Left ventricle myocardium inferior (tissue), 1 donor: ENCODE measurements around the gene CIRBP. TPM values are rescaled to one million over a fixed set of nuclear protein-coding genes. Genes with fewer than 3 reads are reported as not detected.
"Not testable (repeated sequence)": the region's sequence is repeated elsewhere in the genome, so short reads cannot be mapped to it uniquely, and the experiment has no call there.

ENCODE experiments used
- DNase-seq: peaks from one replicate; pipeline ENCODE4 v3.0.0-alpha.2; 2020
- H3K27ac ChIP-seq: fragments of 200-600 bp; replicated peaks from 2 replicates; pipeline ENCODE4 v1.8.0; 2021
- H3K27me3 ChIP-seq: fragments of 200-600 bp; 2 replicates; pipeline ENCODE4 v1.8.0; 2021; ENCODE audit warnings: low read depth
- H3K36me3 ChIP-seq: fragments of 200-600 bp; 2 replicates; pipeline ENCODE4 v1.8.0; 2021
- H3K4me1 ChIP-seq: fragments of 200-600 bp; 2 replicates; pipeline ENCODE4 v1.8.0; 2021
- H3K4me3 ChIP-seq: fragments of 200-600 bp; 2 replicates; pipeline ENCODE4 v1.8.0; 2021; ENCODE audit warnings: mild to moderate bottlenecking, moderate library complexity
- H3K9me3 ChIP-seq: fragments of 200-600 bp; replicated peaks from 2 replicates; pipeline ENCODE4 v1.8.0; 2021
- intact Hi-C: fragments of 100-400 bp; cut with micrococcal nuclease; formaldehyde crosslinking; loops from one replicate; pipeline ENCODE4 v1.11.0; 2022
- total RNA-seq: library from RNA; stranded (reverse); fragmentation: NEBNext Ultra II Directional; extraction: Animal tissue kit (Norgen Biotek cat#: 25700); gene quantifications from one replicate; pipeline ENCODE4 v1.2.1, GENCODE V29; 2021
- TF ChIP-seq, protein P1 (sequence below): fragments of 200-600 bp; IDR thresholded peaks from 2 replicates; pipeline ENCODE4 v1.8.0; 2021; ENCODE audit warnings: antibody characterized with exemption, mild to moderate bottlenecking, borderline replicate concordance
- donor health status: DM: no; HTN: yes; CAD: no; lungs with severe emphysema.

The CIRBP gene
- total RNA-seq, 1 donor from 2014 or later, result 229 TPM

DNA sequence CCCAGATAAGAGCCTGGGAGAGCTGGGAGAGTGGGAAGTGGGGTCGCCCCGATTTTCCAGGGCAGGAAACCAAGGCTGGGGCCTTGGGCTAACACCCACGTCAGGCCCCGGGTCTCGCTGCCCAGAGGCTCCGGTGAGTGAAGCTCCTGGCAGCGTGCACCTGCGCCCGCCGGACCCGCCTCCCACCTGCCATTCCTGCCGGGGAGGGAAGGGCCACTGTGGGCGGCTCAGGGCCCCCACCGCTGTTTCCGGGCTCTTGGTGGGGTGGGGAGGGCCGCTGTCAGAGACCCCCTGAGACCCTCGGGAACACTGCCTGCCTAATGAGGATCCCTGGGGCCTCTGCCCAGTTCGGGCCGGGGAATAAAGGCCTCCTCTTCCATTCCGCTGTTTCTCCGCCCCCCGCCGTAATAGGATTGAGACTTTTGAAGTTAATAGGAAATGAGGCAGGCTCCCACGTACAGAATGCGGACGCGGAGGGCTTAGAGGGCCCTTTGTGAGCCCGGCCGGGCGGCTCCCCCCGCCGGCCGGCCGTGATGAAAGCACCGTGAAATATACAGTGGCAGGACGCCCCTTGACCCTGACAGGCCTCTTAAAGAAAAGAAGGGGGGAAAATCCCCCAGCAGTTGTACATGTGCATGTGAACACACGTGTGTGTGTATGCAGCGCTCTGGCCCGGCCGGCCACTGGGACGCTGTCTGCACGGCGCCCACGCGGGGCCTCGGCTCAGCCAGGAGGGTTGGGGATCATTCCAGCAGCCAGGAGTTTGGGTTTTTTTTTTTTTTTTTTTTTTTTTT is 49.7 kb downstream of the CIRBP start:
- no peaks in the 10 kb centered on the region for H3K36me3 ChIP-seq
- H3K27ac ChIP-seq, result no peak overlapping the region
- intact Hi-C loops, result no loop called here
- TF ChIP-seq, protein P1, sequence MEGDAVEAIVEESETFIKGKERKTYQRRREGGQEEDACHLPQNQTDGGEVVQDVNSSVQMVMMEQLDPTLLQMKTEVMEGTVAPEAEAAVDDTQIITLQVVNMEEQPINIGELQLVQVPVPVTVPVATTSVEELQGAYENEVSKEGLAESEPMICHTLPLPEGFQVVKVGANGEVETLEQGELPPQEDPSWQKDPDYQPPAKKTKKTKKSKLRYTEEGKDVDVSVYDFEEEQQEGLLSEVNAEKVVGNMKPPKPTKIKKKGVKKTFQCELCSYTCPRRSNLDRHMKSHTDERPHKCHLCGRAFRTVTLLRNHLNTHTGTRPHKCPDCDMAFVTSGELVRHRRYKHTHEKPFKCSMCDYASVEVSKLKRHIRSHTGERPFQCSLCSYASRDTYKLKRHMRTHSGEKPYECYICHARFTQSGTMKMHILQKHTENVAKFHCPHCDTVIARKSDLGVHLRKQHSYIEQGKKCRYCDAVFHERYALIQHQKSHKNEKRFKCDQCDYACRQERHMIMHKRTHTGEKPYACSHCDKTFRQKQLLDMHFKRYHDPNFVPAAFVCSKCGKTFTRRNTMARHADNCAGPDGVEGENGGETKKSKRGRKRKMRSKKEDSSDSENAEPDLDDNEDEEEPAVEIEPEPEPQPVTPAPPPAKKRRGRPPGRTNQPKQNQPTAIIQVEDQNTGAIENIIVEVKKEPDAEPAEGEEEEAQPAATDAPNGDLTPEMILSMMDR, result no peak
- H3K4me1 ChIP-seq, result peaks cover 10% of the 10 kb centered on the region
- H3K4me3 ChIP-seq, result no peak overlapping the region
- no peaks in the 10 kb centered on the region for H3K9me3 ChIP-seq
- H3K27me3 ChIP-seq, result peaks cover 98% of the 10 kb centered on the region
- no peak for DNase-seq

DNA sequence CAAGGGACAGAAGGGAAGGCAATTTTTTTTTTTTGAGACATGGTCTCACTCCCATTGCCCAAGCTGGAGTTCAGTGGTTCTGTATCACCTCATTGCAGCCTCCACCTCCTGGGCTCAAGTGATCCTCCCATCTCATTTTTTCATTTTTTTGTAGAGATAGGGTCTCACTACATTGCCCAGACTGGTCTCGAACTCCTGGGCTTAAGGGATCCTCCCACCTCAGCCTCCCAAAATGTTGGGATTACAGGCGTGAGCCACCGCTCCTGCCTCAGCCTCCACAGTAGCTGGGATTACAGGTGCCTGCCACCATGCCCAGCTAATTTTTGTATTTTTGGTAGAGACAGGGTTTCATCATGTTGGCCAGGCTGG is 51.1 kb downstream of the CIRBP start:
- H3K9me3 ChIP-seq, H3K36me3 ChIP-seq, H3K27ac ChIP-seq, H3K4me3 ChIP-seq, intact Hi-C loops, DNase-seq: not testable (repeated sequence)
- Histone ChIP-seq H3K4me1 (peaks cover 19% of the 10 kb centered on the region), H3K27me3 (peaks cover 98% of the 10 kb centered on the region)

DNA sequence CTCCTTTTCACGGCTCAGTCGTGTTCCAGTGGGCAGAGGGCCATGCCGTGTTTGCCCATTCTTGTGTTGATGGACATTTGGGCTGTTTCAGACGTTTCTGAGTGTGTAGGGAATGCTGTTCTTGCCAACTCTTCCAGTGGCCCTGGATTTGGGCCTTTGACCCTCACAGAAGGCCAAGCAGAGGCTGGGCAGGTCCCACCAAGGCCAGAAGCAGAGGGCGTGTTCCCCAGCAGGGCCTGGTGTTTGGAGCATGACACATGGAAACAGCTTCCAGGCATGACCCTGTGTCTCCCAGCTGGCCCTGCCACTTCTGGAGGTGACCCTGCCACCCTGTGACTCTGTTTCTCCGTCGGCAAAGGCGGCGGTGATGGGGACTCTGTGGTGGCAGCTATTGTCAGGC is 52.4 kb downstream of the CIRBP start:
- no peaks in the 10 kb centered on the region for H3K36me3 ChIP-seq
- no peak overlapping the region for H3K4me3 ChIP-seq
- H3K27ac ChIP-seq, result no peak overlapping the region
- TF ChIP-seq, protein P1, result no peak
- peaks cover 12% of the 10 kb centered on the region for H3K4me1 ChIP-seq
- H3K27me3 ChIP-seq, result peaks cover 94% of the 10 kb centered on the region
- no peak for DNase-seq
- no peaks in the 10 kb centered on the region for H3K9me3 ChIP-seq
- intact Hi-C loops, result no loop called here

DNA sequence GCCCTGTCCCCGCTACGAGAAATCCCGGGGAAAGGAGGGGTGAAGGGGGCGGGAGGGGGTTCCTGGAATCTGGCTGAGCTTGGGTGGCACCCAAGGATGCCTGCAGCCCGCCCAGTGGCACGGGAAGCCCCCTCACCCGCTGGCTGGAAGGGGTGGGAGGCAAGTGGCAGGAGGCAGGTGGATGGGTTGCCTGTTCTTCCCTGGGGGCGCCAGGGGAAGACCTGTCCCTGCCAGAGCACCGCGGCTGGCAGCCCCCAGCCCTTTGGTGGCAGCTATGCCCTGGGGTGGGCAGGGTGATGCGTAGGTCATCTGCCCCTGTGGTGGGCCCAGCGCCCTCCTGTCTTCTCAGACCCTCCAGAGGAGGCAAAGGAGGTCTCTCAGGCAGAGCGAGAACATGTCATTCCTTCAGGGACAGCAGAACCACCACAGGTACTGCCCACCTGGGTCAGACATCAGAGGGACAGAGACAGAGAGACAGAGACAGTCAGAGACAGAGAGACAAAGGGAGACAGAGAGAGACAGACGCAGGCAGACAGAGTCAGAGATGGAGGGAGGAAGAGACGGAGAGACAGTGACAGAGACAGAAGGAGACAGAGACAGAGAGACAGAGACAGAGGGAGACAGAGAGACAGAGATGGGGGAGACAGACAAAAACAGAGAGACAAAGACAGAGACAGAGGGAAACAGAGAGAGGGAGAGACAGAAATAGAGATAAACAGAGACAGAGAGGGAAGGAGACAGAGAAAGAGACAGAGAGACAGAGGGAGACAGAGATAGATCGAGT is 53.3 kb downstream of the CIRBP start:
- Histone ChIP-seq H3K27me3 (peaks cover 88% of the 10 kb centered on the region), H3K9me3 (no peaks in the 10 kb centered on the region), H3K36me3 (no peaks in the 10 kb centered on the region), H3K4me1 (peaks cover 12% of the 10 kb centered on the region), H3K4me3 (no peak overlapping the region), H3K27ac (no peak overlapping the region)
- DNase-seq, result no peak
- TF ChIP-seq, protein P1, result no peak
- intact Hi-C loops, result no loop called here

DNA sequence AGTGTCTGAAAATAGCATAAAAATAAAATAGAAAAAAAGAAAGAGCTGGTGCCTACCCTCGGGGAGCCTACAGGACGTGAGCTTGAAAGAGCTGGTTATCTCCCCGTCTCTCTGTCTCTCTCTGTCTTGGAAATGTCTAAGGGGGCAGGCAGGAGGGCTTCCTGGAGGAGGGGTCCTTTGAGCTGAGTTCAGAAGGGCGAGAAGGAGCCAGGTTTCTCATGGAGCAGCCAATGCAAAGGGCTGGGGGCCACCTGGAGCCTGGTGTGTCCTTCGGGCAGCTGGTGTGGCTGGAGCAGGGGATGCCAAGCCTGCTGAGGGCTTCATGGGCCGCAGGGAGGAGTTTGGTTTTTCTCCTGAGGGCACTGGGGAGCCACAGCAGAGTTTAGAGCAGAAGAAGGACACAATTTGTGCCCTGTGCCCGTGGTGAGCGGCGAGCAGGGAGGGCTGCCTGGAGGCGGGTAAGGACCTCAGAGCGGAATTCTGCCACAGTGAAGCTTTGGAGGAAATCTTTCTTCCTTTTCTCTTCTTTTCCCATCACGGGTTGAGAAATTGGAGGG is 55.2 kb downstream of the CIRBP start:
- peaks cover 79% of the 10 kb centered on the region for H3K27me3 ChIP-seq
- intact Hi-C loops, result no loop called here

More for the DNA sequence above, 55.2 kb downstream of the CIRBP start:
- Histone ChIP-seq H3K4me1 (peaks cover 12% of the 10 kb centered on the region), H3K4me3 (peak overlapping the region; percentile 60), H3K9me3 (no peaks in the 10 kb centered on the region), H3K36me3 (no peaks in the 10 kb centered on the region), H3K27ac (no peak overlapping the region)
- no peak for DNase-seq
- TF ChIP-seq, protein P1, result no peak

Other genes with a start within 250 kb of the CIRBP start
- 119 TPM for gene TMEM259, start 248.2 kb upstream of the CIRBP start, total RNA-seq
- gene RNU6-2, start 247.8 kb upstream of the CIRBP start, total RNA-seq, result not detected
- 45.6 TPM for gene CNN2, start 242.7 kb upstream of the CIRBP start, total RNA-seq
- 9.3 TPM for gene ABCA7, start 229.2 kb upstream of the CIRBP start, total RNA-seq
- 4.8 TPM for gene ARHGAP45, start 202.2 kb upstream of the CIRBP start, total RNA-seq
- 140 TPM for gene POLR2E, start 174.0 kb upstream of the CIRBP start, total RNA-seq
- 327 TPM for gene GPX4, start 165.3 kb upstream of the CIRBP start, total RNA-seq
- 16.9 TPM for gene SBNO2, start 95.1 kb upstream of the CIRBP start, total RNA-seq
- gene STK11, start 63.6 kb upstream of the CIRBP start, total RNA-seq, result 50.1 TPM
- 0.96 TPM for gene CBARP, start 31.3 kb upstream of the CIRBP start, total RNA-seq
- gene ATP5F1D, start 27.6 kb upstream of the CIRBP start, total RNA-seq, result 501 TPM
- 60.5 TPM for gene MIDN, start 20.7 kb upstream of the CIRBP start, total RNA-seq
- gene FAM174C, start 6.2 kb downstream of the CIRBP start, total RNA-seq, result 12.4 TPM
- not detected for gene EFNA2, start 16.5 kb downstream of the CIRBP start, total RNA-seq
- gene NDUFS7, start 114.6 kb downstream of the CIRBP start, total RNA-seq, result 380 TPM
- gene GAMT, start 132.2 kb downstream of the CIRBP start, total RNA-seq, result 77.0 TPM
- gene DAZAP1, start 138.3 kb downstream of the CIRBP start, total RNA-seq, result 81.8 TPM
- 588 TPM for gene RPS15, start 169.1 kb downstream of the CIRBP start, total RNA-seq
- gene APC2, start 180.8 kb downstream of the CIRBP start, total RNA-seq, result 0.22 TPM
- gene C19orf25, start 209.9 kb downstream of the CIRBP start, total RNA-seq, result 16.1 TPM
- gene PCSK4, start 221.0 kb downstream of the CIRBP start, total RNA-seq, result 1.3 TPM
- 1.9 TPM for gene REEP6, start 221.8 kb downstream of the CIRBP start, total RNA-seq
- 36.8 TPM for gene ADAMTSL5, start 243.7 kb downstream of the CIRBP start, total RNA-seq